GM23338 (cell line): ENCODE measurements around the gene STX7. TPM values are rescaled to one million over a fixed set of nuclear protein-coding genes. Genes with fewer than 3 reads are reported as not detected.

Source experiments
- ATAC-seq: fragments of 200-7000 bp; cut with Tn5 transposase; 3 replicates; pipeline ENCODE4 v1.9.1; 2020
- DNase-seq: peaks from one replicate; pipeline ENCODE4 v3.0.0-alpha.2; 2015; ENCODE audit warnings: low spot score
- H2AFZ ChIP-seq: fragments of 200-600 bp; sonication (generic); 2 replicates; pipeline ENCODE4 v1.8.0; 2016; ENCODE audit warnings: antibody characterized with exemption, mild to moderate bottlenecking, moderate library complexity
- H3F3A ChIP-seq: fragments of 200-600 bp; sonication (generic); replicated peaks from 2 replicates; pipeline ENCODE4 v1.8.0; 2017; ENCODE audit warnings: antibody characterized with exemption, mixed run types, low read depth
- H3K27ac ChIP-seq: fragments of 200-600 bp; sonication (generic); 2 replicates; pipeline ENCODE4 v1.6.1; 2016; ENCODE audit warnings: low read depth
- H3K27me3 ChIP-seq: fragments of 200-600 bp; sonication (generic); 2 replicates; pipeline ENCODE4 v1.8.0; 2016; ENCODE audit warnings: mild to moderate bottlenecking, mixed run types, moderate library complexity; ENCODE audit not compliant: insufficient read depth
- H3K36me3 ChIP-seq: fragments of 200-600 bp; sonication (generic); 2 replicates; pipeline ENCODE4 v1.8.0; 2016; ENCODE audit warnings: mild to moderate bottlenecking; ENCODE audit not compliant: insufficient read depth
- H3K4me1 ChIP-seq: fragments of 200-600 bp; sonication (generic); 2 replicates; pipeline ENCODE4 v1.8.0; 2016; ENCODE audit warnings: mild to moderate bottlenecking, moderate library complexity; ENCODE audit not compliant: insufficient read depth
- H3K4me2 ChIP-seq: fragments of 200-600 bp; sonication (generic); 2 replicates; pipeline ENCODE4 v1.7.1; 2017; ENCODE audit warnings: mixed run types
- H3K4me3 ChIP-seq: fragments of 200-600 bp; sonication (generic); 2 replicates; pipeline ENCODE4 v1.6.1; 2016; ENCODE audit warnings: mixed run types
- H3K79me2 ChIP-seq: fragments of 200-600 bp; sonication (generic); replicated peaks from 2 replicates; pipeline ENCODE4 v1.8.0; 2017; ENCODE audit warnings: mild to moderate bottlenecking; ENCODE audit not compliant: insufficient read depth
- H3K9me2 ChIP-seq: fragments of 200-600 bp; sonication (generic); 2 replicates; pipeline ENCODE4 v1.8.0; 2017; ENCODE audit not compliant: insufficient read depth
- H4K20me1 ChIP-seq: fragments of 200-600 bp; sonication (generic); replicated peaks from 2 replicates; pipeline ENCODE4 v1.8.0; 2017; ENCODE audit warnings: mild to moderate bottlenecking; ENCODE audit not compliant: insufficient read depth
- H3K27ac Mint-ChIP-seq: 2 replicates; pipeline ENCODE4 v1.8.0; 2020; ENCODE audit warnings: inconsistent platforms, mild to moderate bottlenecking, moderate library complexity, mixed read lengths
- H3K27me3 Mint-ChIP-seq: 3 replicates; pipeline ENCODE4 v1.8.0; 2022; ENCODE audit warnings: low read depth, mild to moderate bottlenecking, moderate library complexity, mixed read lengths, inconsistent platforms; ENCODE audit not compliant: insufficient read depth, poor library complexity
- H3K36me3 Mint-ChIP-seq: 3 replicates; pipeline ENCODE4 v1.8.0; 2021; ENCODE audit warnings: low read depth, mild to moderate bottlenecking, inconsistent platforms, moderate library complexity, mixed read lengths
- H3K4me1 Mint-ChIP-seq: 3 replicates; pipeline ENCODE4 v1.8.0; 2020; ENCODE audit warnings: mild to moderate bottlenecking, inconsistent platforms, mixed read lengths
- H3K4me3 Mint-ChIP-seq: 3 replicates; pipeline ENCODE4 v1.8.0; 2021; ENCODE audit warnings: moderate library complexity, mild to moderate bottlenecking, inconsistent platforms, mixed read lengths
- H3K9me3 Mint-ChIP-seq: 3 replicates; pipeline ENCODE4 v1.8.0; 2020; ENCODE audit warnings: moderate library complexity, mild to moderate bottlenecking, inconsistent platforms, mixed read lengths
- EZH2phosphoT487 ChIP-seq: fragments of 200-600 bp; sonication (generic); IDR thresholded peaks from one replicate; pipeline ENCODE4 v1.8.1; 2018; ENCODE audit warnings: antibody characterized with exemption; ENCODE audit not compliant: unreplicated experiment
- JUNB ChIP-seq: IDR thresholded peaks from one replicate; pipeline ENCODE4 v1.6.1; 2016; ENCODE audit warnings: antibody characterized with exemption; ENCODE audit not compliant: unreplicated experiment
- NANOG ChIP-seq: IDR thresholded peaks from 2 replicates; pipeline ENCODE4 v1.6.1; 2016; ENCODE audit warnings: antibody characterized with exemption, borderline replicate concordance
- POLR2AphosphoS5 ChIP-seq: IDR thresholded peaks from 2 replicates; pipeline ENCODE4 v1.6.1; 2016; ENCODE audit warnings: antibody characterized with exemption, low read depth
- STAT1 ChIP-seq: IDR thresholded peaks from one replicate; pipeline ENCODE4 v1.6.1; 2016; ENCODE audit warnings: antibody characterized with exemption; ENCODE audit not compliant: unreplicated experiment
- ZNF114 ChIP-seq: fragments of 250-450 bp; sonication (Bioruptor Pico); IDR thresholded peaks from 2 replicates; pipeline ENCODE4 v1.5.0; 2020; ENCODE audit warnings: mild to moderate bottlenecking, moderate library complexity
- ZNF462 ChIP-seq: fragments of 250-450 bp; sonication (Bioruptor Pico); IDR thresholded peaks from 2 replicates; pipeline ENCODE4 v1.5.0; 2020; ENCODE audit warnings: mild to moderate bottlenecking, moderate library complexity
- polyA plus RNA-seq: library from polyadenylated mRNA; unstranded; fragments of >200 nt; fragmentation: Nextera tagmentation; extraction: Ambion mirVana; gene quantifications from 2 replicates; pipeline ENCODE4 v1.2.1, GENCODE V29; 2016
- total RNA-seq: library from RNA; depleted of rRNA; stranded (reverse); fragments of >200 nt; shearing (Covaris generic); gene quantifications from 2 replicates; pipeline ENCODE4 v1.2.3, GENCODE V29; 2014

The STX7 gene
- total and polyA plus RNA-seq, 2 experiments from 2014 or later: 22.4 to 28.8 TPM

- Histone ChIP-seq H2AFZ (no peak overlapping the region), H3K27me3 (no peaks in the 10 kb centered on the region), H3K36me3 (no peaks in the 10 kb centered on the region), H3K9me2 (no peaks in the 10 kb centered on the region), H4K20me1 (peaks cover 10% of the 10 kb centered on the region), H3K27ac (no peak overlapping the region), H3K4me1 (peaks cover 18% of the 10 kb centered on the region; the same call in 1 of the 2 replicates), H3K4me2 (peak overlapping the region; percentile 88), H3K4me3 (peak overlapping the region; percentile 70), H3K79me2 (peaks cover 62% of the 10 kb centered on the region), H3F3A (no peaks in the 10 kb centered on the region)
- Mint-ChIP-seq H3K27me3 (no peaks in the 10 kb centered on the region), H3K9me3 (no peaks in the 10 kb centered on the region; the same call in 2 of the 3 replicates), H3K27ac (no peak overlapping the region), H3K36me3 (no peaks in the 10 kb centered on the region), H3K4me1 (peaks cover 15% of the 10 kb centered on the region), H3K4me3 (no peak overlapping the region)
- no peak for ATAC-seq
- no peak for TF ChIP-seq ZNF114 (CRISPR knock-in tag)
- DNase-seq: no peak
These were observed 1.6 kb downstream of the STX7 start for GRCh38 chr6:132511210-132511830.

GRCh38 chr6:132506869-132507808, 5.8 kb downstream of the STX7 start:
- no peak for ATAC-seq
- Mint-ChIP-seq H3K27ac (no peak overlapping the region), H3K4me3 (no peak overlapping the region), H3K27me3 (no peaks in the 10 kb centered on the region), H3K4me1 (peaks cover 20% of the 10 kb centered on the region), H3K9me3 (no peaks in the 10 kb centered on the region), H3K36me3 (peaks cover 3% of the 10 kb centered on the region; the same call in 1 of the 3 replicates)
- H3K4me1 ChIP-seq: peaks cover 16% of the 10 kb centered on the region; the same call in 1 of the 2 replicates
- H3F3A ChIP-seq: no peaks in the 10 kb centered on the region
- no peak overlapping the region for H2AFZ ChIP-seq
- TF ChIP-seq POLR2AphosphoS5 (no peak), NANOG (no peak)
- H3K36me3 ChIP-seq: peaks cover 1% of the 10 kb centered on the region
- H3K4me2 ChIP-seq: no peak overlapping the region
- no peak for DNase-seq
- no peaks in the 10 kb centered on the region for H3K27me3 ChIP-seq
- no peaks in the 10 kb centered on the region for H3K9me2 ChIP-seq
- peaks cover 91% of the 10 kb centered on the region for H3K79me2 ChIP-seq
- H4K20me1 ChIP-seq: peaks cover 21% of the 10 kb centered on the region
- no peak overlapping the region for H3K27ac ChIP-seq
- no peak overlapping the region for H3K4me3 ChIP-seq

GRCh38 chr6:132506461-132506860, 6.5 kb downstream of the STX7 start:
- H3K4me1 Mint-ChIP-seq: peaks cover 18% of the 10 kb centered on the region
- H3K36me3 Mint-ChIP-seq: peaks cover 5% of the 10 kb centered on the region; the same call in 2 of the 3 replicates
- H3K36me3 ChIP-seq: peaks cover 4% of the 10 kb centered on the region
- H2AFZ ChIP-seq: no peak overlapping the region
- DNase-seq: no peak
- no peaks in the 10 kb centered on the region for H3K9me2 ChIP-seq
- peaks cover 24% of the 10 kb centered on the region for H4K20me1 ChIP-seq
- H3K9me3 Mint-ChIP-seq: no peaks in the 10 kb centered on the region
- no peak overlapping the region for H3K4me2 ChIP-seq
- no peaks in the 10 kb centered on the region for H3K27me3 ChIP-seq
- no peak overlapping the region for H3K27ac ChIP-seq
- no peaks in the 10 kb centered on the region for H3K27me3 Mint-ChIP-seq
- H3K4me3 Mint-ChIP-seq: no peak overlapping the region
- H3F3A ChIP-seq: no peaks in the 10 kb centered on the region
- H3K27ac Mint-ChIP-seq: no peak overlapping the region
- ATAC-seq: no peak
- H3K4me3 ChIP-seq: no peak overlapping the region
- peaks cover 89% of the 10 kb centered on the region for H3K79me2 ChIP-seq
- peaks cover 9% of the 10 kb centered on the region; the same call in 1 of the 2 replicates for H3K4me1 ChIP-seq
- no peak for TF ChIP-seq STAT1
- no peak for TF ChIP-seq ZNF462
- no peak for TF ChIP-seq JUNB
- TF ChIP-seq NANOG: no peak
- TF ChIP-seq EZH2phosphoT487: no peak
